D721Med (cell line): ENCODE results near the gene COL19A1.

Experiments used
- DNase-seq: peaks from one replicate; pipeline ENCODE4 v3.0.0; 2011; ENCODE audit warnings: low spot score; ENCODE audit not compliant: insufficient read length
- FAIRE-seq: peaks from 2 replicates; lab custom pipeline; 2011; peaks lifted over from hg19 to GRCh38; lab: Jason Lieb, UNC
- CTCF ChIP-seq: IDR thresholded peaks from 2 replicates; pipeline ENCODE4 v1.5.1; 2012; ENCODE audit warnings: mild to moderate bottlenecking, control low read depth; ENCODE audit not compliant: insufficient read depth; ENCODE audit errors: missing control alignments

The COL19A1 gene

DNA sequence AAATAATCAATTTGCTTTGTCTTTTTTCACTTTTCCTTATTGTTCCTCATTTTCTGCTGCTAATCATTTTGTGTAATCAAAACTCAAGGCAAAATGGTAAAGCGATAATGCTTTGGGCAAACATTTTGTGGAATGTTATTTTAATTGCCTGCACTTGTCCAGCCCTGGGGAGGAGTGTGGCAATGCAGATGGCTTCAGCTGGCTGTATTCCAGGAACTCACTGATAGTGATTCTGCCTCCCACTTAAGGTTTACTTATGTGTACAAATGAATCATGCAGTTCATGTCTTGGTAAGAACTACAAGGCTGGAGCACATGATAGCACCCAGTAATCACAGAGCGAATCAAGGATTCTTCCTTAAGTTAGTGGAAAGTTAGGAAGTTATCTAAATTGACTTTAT, 107.8 kb downstream of the COL19A1 start:
- DNase-seq, result no peak
- TF ChIP-seq CTCF, result no peak
- no peak for FAIRE-seq

DNA sequence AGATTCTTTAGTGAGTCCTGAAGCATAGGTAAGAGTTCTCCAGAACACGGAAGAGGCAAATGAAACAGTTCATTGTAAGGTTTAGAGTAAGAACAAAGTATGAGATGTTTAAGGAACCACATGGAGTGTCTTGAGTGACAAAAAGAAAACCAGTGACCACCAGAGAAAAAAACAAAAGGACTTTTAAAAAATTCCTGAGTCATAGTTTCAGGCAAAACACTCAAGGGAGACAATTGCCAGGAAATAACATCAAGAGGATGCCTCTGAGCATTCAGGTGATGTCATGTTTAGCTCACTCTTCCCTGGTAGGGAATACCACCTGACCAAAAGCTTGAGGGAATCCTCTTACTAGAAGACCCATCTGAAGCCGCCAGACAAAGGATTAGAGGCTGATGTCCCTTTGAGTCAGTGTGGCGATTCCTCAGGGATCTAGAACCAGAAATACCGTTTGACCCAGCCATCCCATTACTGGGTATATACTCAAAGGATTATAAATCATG, 110.3 kb downstream of the COL19A1 start:
- FAIRE-seq, result no peak
- no peak for TF ChIP-seq CTCF
- DNase-seq, result no peak

DNA sequence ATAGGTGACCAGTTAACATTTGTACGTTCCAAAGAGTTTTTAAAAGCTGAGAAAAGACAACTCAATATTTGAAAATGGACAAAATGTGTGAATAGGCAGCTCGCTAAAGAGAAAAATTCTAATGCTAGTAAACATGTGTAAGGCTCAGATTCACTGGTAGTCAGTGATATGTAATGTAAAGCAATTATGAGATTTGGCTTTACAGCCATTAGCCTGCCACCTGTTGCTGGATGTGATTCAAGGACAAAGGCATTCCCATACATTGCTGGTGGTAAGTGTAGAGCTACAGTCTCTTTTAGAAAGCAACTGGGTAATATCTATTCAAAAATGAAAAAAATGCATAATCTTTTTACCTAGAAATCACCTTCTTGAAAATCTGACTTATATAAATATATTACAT, 114.3 kb downstream of the COL19A1 start:
- TF ChIP-seq CTCF, result no peak
- FAIRE-seq (no peak), DNase-seq (no peak)

DNA sequence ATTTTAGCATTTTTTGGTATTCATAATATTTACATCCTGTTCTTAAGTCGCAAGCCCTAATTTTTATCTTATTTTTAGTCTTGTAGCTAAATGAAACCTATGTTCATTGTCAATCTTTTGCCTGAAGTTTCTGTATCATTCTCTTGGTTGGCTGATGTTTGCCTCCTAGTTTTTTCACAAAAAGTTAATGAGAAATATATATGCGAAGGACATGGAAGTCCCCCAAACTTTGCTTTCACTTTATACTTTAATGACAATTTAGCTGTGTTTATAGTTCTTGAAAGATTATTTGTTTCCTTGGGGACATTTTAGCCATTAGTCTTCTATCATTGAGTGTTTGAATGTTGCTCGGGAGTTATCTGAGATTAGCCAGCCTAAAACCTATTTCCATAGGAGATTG, 118.2 kb downstream of the COL19A1 start:
- TF ChIP-seq CTCF, result no peak
- FAIRE-seq, result no peak
- no peak for DNase-seq

GRCh38 chr6:69985180-69985579, 118.8 kb downstream of the COL19A1 start:
- no peak for FAIRE-seq
- TF ChIP-seq CTCF, result no peak
- no peak for DNase-seq

DNA sequence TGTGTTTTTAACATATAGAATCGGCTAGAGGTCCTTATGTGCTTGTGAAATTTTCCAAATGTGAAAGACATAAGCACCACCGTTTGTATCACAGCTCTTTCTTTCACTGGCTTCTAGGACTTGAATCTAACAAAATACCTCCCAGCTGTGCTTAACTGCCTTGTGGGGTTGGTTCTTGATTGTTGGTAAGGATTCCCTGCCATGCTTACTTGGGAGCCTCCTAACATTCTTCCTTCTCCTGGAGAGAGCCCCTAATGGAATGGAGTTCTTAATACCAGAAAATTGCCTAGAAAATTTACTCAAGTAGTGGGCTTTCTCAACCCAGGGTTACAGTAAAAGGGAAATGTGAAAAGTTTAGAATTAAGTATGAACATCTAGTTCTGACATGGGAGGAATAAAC, 121.2 kb downstream of the COL19A1 start:
- FAIRE-seq, result no peak
- TF ChIP-seq CTCF, result no peak
- DNase-seq, result no peak

GRCh38 chr6:69988458-69989126, 122.2 kb downstream of the COL19A1 start:
- FAIRE-seq, result no peak
- TF ChIP-seq CTCF, result no peak
- no peak for DNase-seq
